Stimulated activated CD4-positive, alpha-beta T cell treated with anti-CD3 and anti-CD28 coated beads, Interleukin-4, amount 100 ng/mL, for 48 hours (primary cell): ENCODE results near the gene BSG.

Experiments used
- DNase-seq, 2 donors: peaks; one replicate each; pipeline ENCODE4 v3.0.0-alpha.2; 2020; ENCODE audit warnings: low read depth in 2 of 2

Gene BSG

GRCh38 chr19:572140-572742 lies at the start of gene BSG:
Gene BSG (plus strand): TSS chr19:572596. CDS start chr19:572635, 39 bp downstream.
- peak; percentile 97 to 99 for DNase-seq

- DNase-seq = no peak
Observed at GRCh38 chr19:522726-523125, 49.7 kb upstream of the BSG start.

GRCh38 chr19:524062-524674 lies 48.2 kb upstream of the BSG start:
- no peak for DNase-seq

- DNase-seq = no peak
Observed at GRCh38 chr19:525029-525428, 47.4 kb upstream of the BSG start.

DNA sequence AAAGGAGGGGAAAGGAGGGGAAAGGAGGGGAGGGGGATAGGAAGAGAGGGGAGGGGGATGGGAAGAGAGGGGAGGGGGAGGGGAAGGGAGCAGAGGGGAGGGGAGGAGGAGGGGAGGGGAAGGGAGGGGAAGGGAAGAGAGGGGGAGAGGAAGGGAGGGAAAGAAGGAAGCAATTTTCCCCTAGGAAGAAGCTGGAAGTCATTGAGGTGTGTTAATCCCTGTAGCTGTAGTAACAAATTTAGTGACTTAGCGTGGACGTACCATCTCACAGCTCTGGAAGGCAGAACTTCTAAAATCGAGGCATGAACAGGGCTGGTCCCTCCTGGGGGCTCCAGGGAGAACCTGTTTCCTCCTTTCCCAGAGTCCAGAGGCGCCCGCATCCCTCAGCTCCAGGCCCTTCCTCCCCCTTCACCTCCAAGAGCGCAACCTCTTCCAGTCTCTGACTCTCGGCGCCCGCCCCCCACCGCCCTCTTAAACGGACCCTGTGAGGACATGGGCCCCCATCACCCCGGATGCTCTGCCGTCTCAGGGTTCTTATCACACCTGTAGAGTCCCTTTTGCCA lies 46.5 kb upstream of the BSG start:
- no peak for DNase-seq

DNA sequence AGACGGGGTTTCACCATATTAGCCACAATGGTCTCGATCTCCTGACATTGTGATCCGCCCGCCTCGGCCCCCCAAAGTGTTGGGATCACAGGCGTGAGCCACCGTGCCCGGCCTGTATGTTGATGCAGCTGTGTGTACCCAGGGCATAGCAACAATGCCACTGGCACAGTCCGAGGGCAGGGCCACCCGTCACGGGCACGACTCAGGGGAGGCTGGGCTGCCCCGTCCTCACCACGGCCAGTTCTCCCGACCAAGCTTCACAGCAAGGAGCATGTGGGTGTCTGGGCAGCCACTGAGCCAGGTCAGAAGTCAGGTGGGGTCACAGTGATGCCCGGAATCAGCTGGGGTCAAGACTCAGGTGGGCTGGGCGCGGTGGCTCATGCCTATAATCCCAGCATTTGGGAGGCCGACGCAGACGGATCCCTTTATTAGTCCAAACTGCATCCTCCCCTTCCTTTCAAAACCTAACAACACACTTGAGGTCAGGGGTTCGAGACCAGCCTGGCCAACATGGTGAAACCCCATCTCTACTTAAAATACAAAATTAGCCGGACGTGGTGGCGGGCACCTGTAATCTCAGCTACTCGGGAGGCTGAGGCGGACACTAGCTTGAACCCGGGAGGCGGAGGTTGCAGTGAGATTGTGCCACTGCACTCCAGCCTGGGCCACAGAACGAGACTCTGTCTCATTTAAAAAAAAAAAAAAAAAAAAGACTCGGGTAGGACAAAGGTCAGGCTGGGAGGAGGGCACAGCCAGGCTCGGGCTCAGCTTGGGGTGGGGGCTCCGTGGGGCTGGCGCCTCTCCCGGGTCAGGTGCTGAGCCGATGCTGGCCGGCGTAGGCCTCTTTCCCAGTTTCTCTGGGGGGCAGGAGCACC lies 42.0 kb upstream of the BSG start:
- DNase-seq = no peak

GRCh38 chr19:531009-531752 lies 41.2 kb upstream of the BSG start:
- DNase-seq = peak; percentile 78 to 83

DNA sequence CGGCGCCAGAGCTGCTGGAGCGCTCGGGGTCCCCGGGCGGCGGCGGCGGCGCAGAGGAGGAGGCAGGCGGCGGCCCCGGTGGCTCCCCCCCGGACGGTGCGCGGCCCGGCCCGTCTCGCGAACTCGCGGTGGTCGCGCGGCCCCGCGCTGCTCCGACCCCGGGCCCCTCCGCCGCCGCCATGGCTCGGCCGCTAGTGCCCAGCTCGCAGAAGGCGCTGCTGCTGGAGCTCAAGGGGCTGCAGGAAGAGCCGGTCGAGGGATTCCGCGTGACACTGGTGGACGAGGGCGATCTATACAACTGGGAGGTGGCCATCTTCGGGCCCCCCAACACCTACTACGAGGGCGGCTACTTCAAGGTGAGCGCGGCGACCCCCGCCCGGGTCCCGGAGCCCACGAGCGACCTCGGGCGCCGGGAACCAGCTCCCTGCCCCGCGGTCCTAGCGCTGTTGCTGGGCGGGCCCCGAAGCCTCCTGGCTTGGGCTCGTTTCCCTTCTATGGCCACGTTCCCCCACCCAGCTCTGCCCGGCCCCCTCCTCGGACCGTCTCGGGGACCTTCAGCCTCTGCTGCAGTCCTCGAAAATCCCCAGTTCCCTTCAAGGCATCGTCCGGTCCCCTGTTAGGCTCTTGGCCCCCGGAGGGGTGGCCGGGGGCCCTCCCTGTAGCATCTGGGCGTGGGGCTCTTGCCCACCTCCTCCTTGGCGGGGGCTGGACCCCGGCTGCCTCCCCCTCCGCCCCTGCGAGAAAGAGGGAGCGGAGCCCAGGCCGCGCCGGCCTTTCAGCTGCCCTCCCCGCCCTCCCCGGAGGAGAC lies 40.4 kb upstream of the BSG start, which contains the start of gene CDC34:
Gene CDC34 (plus strand): TSS at position 8 of the 808 bp plus-strand sequence. CDS start 172 bp downstream, at position 180.
- DNase-seq = no peak

GRCh38 chr19:532561-533363 lies 39.6 kb upstream of the BSG start:
- DNase-seq = no peak

DNA sequence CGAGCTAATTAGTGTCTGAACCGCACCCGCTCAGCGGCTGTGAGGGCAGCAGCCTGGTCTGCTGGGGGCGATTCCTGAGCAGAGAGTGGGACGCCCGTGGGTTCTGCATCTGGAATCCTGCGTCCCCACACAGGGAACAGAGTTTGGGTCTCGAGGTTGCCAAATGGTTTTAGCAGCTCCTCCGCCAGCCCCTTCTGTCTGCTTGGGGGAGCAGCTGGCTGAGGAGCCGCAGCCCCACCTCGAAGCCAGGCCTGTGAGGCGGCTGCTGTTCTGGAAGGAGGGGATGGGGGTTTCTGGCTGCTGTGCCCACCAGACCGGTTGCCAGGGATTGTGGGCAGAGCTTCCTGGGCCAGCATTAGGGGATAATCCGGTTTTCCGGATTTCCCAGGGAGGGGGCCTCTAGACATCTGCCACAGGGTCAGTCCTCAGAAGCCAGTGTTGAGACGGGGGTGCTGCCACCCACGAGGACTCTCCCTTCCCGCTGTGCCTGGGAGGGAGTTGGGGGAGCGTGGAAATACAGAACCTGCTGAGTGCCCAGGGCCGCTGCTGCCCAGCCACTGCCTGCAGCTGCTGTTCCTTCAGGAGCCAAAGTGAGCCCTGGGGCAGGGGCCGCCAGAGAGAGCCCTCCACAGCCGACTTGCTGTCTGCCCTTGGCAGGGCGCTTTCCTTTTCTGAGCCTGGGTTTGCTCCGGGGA lies 38.9 kb upstream of the BSG start:
- no peak for DNase-seq

DNA sequence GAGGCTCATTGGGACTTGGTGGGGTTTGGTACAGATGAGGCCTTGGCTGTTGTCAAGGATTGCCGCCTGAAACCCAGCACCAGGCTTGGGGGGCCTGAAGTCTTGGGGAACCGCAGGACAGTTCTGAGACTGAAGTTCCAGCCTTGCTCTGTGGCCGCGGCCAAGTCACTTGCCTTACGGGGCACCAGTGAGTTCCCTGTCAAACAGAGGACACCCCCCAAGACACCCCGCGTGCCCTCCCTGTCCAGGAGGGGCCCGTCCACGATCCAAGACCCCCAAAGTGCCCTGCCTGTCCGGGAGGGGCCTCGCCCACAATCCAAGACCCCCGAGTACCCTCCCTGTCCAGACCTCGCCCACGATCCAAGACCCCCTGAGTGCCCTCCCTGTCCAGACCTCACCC lies 38.3 kb upstream of the BSG start:
- no peak for DNase-seq

DNA sequence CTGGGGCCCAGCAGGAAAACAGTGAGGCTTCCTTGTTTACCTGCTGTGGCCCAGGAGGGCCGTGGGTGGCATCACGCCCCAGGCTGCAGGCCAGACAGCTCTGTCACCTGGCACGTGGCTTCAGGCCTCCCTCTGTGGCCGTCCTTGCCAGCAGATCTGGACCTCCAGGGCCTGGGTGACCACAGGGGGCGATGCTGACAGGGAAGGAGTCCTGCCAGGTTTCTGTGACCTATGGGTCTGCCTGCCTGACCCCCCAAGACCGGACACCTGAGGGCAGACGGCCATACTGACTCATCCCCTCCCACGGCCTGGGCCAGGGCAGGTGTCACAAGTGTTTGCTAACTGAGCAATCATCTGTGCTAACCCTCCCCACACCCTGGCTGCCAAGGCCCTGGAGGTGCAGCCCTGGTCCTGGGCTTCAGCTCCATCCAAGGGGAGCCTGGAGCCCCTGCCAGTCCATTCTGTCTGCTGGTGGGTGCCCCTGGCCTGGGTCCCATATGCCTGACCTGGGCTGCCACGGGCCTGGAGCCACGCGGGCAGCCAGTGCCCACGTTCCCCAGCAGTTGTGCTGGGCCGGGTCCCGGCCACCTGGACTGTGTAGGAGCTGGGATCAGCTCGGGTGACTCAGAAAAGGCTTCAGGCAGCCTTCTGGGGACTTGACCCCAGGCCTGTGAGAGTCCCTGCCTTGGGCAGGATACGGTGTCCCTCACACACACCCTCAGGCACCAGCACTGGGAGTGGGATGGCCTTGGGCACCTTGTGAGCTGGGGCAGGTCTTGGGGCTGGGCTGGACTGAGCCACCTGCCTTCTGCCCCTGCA lies 37.2 kb upstream of the BSG start:
- no peak for DNase-seq

DNA sequence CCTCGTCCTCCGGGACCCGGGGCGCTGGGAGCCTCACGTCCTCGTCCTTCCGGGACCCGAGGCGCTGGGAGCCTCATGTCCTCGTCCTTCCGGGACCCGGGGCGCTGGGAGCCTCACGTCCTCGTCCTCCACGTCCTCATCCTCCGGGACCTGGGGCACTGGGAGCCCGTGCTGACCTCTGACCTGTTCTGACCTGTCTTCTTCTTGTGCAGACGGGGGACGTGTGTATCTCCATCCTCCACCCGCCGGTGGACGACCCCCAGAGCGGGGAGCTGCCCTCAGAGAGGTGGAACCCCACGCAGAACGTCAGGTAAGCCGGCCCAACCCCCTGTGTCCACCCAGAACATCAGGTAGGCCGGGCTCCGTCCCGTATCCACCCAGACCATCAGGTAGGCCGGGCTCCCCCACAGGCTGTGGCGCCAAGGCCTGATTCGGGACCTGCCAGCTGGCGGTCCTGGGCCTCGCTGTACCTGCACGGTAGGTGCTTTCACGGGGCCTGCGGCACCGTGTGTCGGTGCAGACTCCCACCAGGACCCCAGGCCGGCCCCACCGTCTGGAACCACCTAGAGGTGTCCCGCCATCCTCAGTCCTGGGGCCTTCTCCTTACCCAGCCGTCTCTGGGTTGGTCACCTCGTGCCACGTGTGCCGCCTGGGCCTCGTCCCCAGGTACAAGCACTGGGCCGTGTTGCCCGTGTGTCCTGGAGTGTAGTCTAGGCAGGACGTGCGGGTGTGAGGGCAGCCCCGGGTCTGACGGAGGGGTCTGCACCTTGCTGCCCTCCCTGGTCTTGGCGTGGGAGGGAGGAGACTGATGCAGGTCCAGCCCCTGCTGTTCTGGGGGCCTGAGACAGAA lies 36.1 kb upstream of the BSG start:
- no peak for DNase-seq

GRCh38 chr19:536881-537404 lies 35.5 kb upstream of the BSG start:
- no peak for DNase-seq

DNA sequence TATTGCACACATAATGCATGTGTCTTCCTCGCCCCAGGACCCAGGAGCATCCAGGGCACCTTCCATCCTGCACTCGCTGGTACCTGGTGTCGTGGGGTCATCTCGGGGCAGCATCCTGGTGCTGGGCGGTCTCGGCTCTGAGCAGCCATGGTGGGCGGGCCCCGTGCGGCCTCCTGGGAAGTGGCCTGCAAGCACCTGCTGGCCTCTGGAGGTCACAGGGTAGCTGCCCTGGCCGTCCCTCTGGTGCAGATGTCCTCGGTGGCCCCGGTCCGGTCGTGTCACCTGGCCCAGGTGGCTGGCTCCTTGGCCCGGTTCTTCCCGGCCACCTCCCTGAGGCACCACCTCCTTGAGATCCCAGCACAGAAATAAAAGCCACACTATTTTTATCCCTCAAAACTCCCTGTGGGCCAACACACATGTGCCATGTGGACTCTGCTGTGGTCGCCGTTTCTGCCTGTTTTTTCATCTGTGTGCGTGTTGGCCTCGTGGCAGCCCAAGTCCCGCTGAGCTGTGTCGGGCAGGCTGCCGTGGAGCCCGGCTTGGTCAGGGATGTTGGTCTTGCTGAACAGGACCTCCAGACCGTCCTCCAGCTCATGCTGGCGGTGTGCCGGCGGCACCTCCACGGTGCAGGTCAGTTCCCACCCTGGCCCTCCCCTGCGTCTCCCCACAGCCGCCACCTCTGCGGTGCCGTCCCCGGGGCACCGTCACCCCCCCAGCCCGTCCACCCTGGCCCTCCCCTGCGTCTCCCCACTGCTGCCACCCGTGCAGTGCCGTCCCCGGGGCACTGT lies 33.6 kb upstream of the BSG start:
- DNase-seq = no peak

- no peak for DNase-seq
Observed at GRCh38 chr19:539429-540030, 32.9 kb upstream of the BSG start.
